Subcutaneous abdominal adipose tissue (tissue), 5 donors: ENCODE results near the gene HCN3.
"Not testable (repeated sequence)": the region's sequence is repeated elsewhere in the genome, so short reads cannot be mapped to it uniquely, and the experiment has no call there.

Source experiments
- H3K27ac ChIP-seq: one replicate; pipeline ENCODE4 v1.7.0; 2013; ENCODE audit warnings: low read depth, mild to moderate bottlenecking, inconsistent platforms, low read length, moderate library complexity
- H3K27me3 ChIP-seq, 5 donors: one replicate each; pipeline ENCODE4 v1.7.0; 2013; ENCODE audit warnings: low read length in 5 of 5, inconsistent platforms in 1 of 5; ENCODE audit not compliant: control insufficient read depth in 5 of 5, insufficient read depth in 4 of 5
- H3K36me3 ChIP-seq, 5 donors: one replicate each; pipeline ENCODE4 v1.7.0; 2013; ENCODE audit warnings: low read length in 5 of 5; ENCODE audit not compliant: control insufficient read depth in 5 of 5, insufficient read depth in 5 of 5
- H3K4me1 ChIP-seq, 5 donors: one replicate each; pipeline ENCODE4 v1.7.0; 2013; ENCODE audit warnings: low read length in 5 of 5, mild to moderate bottlenecking in 3 of 5, moderate library complexity in 1 of 5; ENCODE audit not compliant: control insufficient read depth in 5 of 5, insufficient read depth in 5 of 5
- H3K4me3 ChIP-seq, 5 donors: one replicate each; pipeline ENCODE4 v1.7.0; 2013; ENCODE audit warnings: low read length in 5 of 5, low read depth in 1 of 5
- H3K9ac ChIP-seq, 5 donors: one replicate each; pipeline ENCODE4 v1.7.0; 2013; ENCODE audit warnings: low read length in 5 of 5, mild to moderate bottlenecking in 4 of 5, moderate library complexity in 3 of 5
- H3K9me3 ChIP-seq, 5 donors: one replicate each; pipeline ENCODE4 v1.7.0; 2013; ENCODE audit warnings: low read length in 5 of 5; ENCODE audit not compliant: control insufficient read depth in 5 of 5
- donor health status: healthy.
- donor health status: healthy.
- donor health status: healthy.
- donor health status: healthy.
- donor health status: healthy.

Gene HCN3

GRCh38 chr1:155242805-155243358 is 34.4 kb upstream of the HCN3 start:
- no peaks in the 10 kb centered on the region for H3K9me3 ChIP-seq
- peaks cover 0 to 23% (median 10%) of the 10 kb centered on the region in 5 donors for H3K36me3 ChIP-seq
- H3K9ac ChIP-seq, result peak overlapping the region in 1 of 5 donors; percentile 78
- H3K27ac ChIP-seq, result no peak overlapping the region
- H3K27me3 ChIP-seq, result peaks cover 0 to 3% (median 0%) of the 10 kb centered on the region in 5 donors
- peak overlapping the region in 4 of 5 donors; percentile 69 to 80 (median 78) for H3K4me3 ChIP-seq
- peaks cover 4 to 42% (median 28%) of the 10 kb centered on the region in 5 donors for H3K4me1 ChIP-seq

- Histone ChIP-seq H3K9ac (peak overlapping the region; percentile 10 to 78 (median 63)), H3K36me3 (peaks cover 0 to 19% (median 10%) of the 10 kb centered on the region in 5 donors), H3K27me3 (peaks cover 0 to 3% (median 0%) of the 10 kb centered on the region in 5 donors), H3K4me3 (peak overlapping the region; percentile 77 to 90 (median 80)), H3K9me3 (no peaks in the 10 kb centered on the region), H3K27ac (peak overlapping the region; percentile 56), H3K4me1 (peaks cover 4 to 42% (median 28%) of the 10 kb centered on the region in 5 donors)
Observed at GRCh38 chr1:155244368-155245162, 32.7 kb upstream of the HCN3 start.

- Histone ChIP-seq H3K4me3 (peak overlapping the region; percentile 77 to 90 (median 80)), H3K27me3 (peaks cover 0 to 3% (median 0%) of the 10 kb centered on the region in 5 donors), H3K9me3 (no peaks in the 10 kb centered on the region), H3K36me3 (peaks cover 0 to 16% (median 7%) of the 10 kb centered on the region in 5 donors), H3K9ac (peak overlapping the region in 4 of 5 donors; percentile 10 to 78 (median 58)), H3K27ac (peak overlapping the region; percentile 56), H3K4me1 (peaks cover 4 to 42% (median 27%) of the 10 kb centered on the region in 5 donors)
Observed at GRCh38 chr1:155245163-155245524, 32.1 kb upstream of the HCN3 start.

GRCh38 chr1:155246796-155247195 is 30.5 kb upstream of the HCN3 start:
- not testable (repeated sequence) for H3K9ac ChIP-seq, H3K4me3 ChIP-seq, H3K27ac ChIP-seq, H3K27me3 ChIP-seq, H3K9me3 ChIP-seq
- Histone ChIP-seq H3K36me3 (peaks cover 0 to 16% (median 7%) of the 10 kb centered on the region in 5 donors), H3K4me1 (peaks cover 5 to 37% (median 23%) of the 10 kb centered on the region in 5 donors)

- no peak overlapping the region for H3K27ac ChIP-seq
- H3K36me3 ChIP-seq, result peaks cover 0 to 16% (median 7%) of the 10 kb centered on the region in 5 donors
- H3K4me1 ChIP-seq, result peaks cover 5 to 34% (median 23%) of the 10 kb centered on the region in 5 donors
- H3K4me3 ChIP-seq, result no peak overlapping the region
- H3K9ac ChIP-seq, result no peak overlapping the region
- H3K27me3 ChIP-seq, result peaks cover 0 to 3% (median 0%) of the 10 kb centered on the region in 5 donors
- no peaks in the 10 kb centered on the region for H3K9me3 ChIP-seq
Observed at GRCh38 chr1:155247667-155248553, 29.4 kb upstream of the HCN3 start.

GRCh38 chr1:155250246-155250632 is 27.0 kb upstream of the HCN3 start:
- peaks cover 6 to 31% (median 25%) of the 10 kb centered on the region in 5 donors for H3K4me1 ChIP-seq
- peaks cover 0 to 16% (median 7%) of the 10 kb centered on the region in 5 donors for H3K36me3 ChIP-seq
- H3K4me3 ChIP-seq, result peak overlapping the region in 4 of 5 donors; percentile 32 to 65 (median 48)
- no peaks in the 10 kb centered on the region for H3K27me3 ChIP-seq
- no peaks in the 10 kb centered on the region for H3K9me3 ChIP-seq
- H3K9ac ChIP-seq, result peak overlapping the region in 4 of 5 donors; percentile 1 to 69 (median 68)
- no peak overlapping the region for H3K27ac ChIP-seq

GRCh38 chr1:155250633-155251449 is 26.4 kb upstream of the HCN3 start:
- peak overlapping the region in 4 of 5 donors; percentile 1 to 69 (median 68) for H3K9ac ChIP-seq
- peak overlapping the region in 4 of 5 donors; percentile 32 to 65 (median 48) for H3K4me3 ChIP-seq
- peaks cover 0 to 16% (median 7%) of the 10 kb centered on the region in 5 donors for H3K36me3 ChIP-seq
- H3K27me3 ChIP-seq, result no peaks in the 10 kb centered on the region
- H3K4me1 ChIP-seq, result peaks cover 7 to 36% (median 28%) of the 10 kb centered on the region in 5 donors
- H3K9me3 ChIP-seq, result no peaks in the 10 kb centered on the region
- no peak overlapping the region for H3K27ac ChIP-seq

GRCh38 chr1:155251566-155251965 is 25.7 kb upstream of the HCN3 start:
- Histone ChIP-seq H3K9ac (no peak overlapping the region), H3K27ac (no peak overlapping the region), H3K9me3 (no peaks in the 10 kb centered on the region), H3K4me1 (peaks cover 9 to 43% (median 33%) of the 10 kb centered on the region in 5 donors), H3K4me3 (no peak overlapping the region), H3K27me3 (no peaks in the 10 kb centered on the region), H3K36me3 (peaks cover 0 to 19% (median 7%) of the 10 kb centered on the region in 5 donors)

GRCh38 chr1:155253208-155253607 is 24.1 kb upstream of the HCN3 start:
- Histone ChIP-seq H3K27ac (no peak overlapping the region), H3K4me3 (no peak overlapping the region), H3K27me3 (no peaks in the 10 kb centered on the region), H3K9ac (no peak overlapping the region), H3K9me3 (no peaks in the 10 kb centered on the region), H3K4me1 (peaks cover 9 to 45% (median 33%) of the 10 kb centered on the region in 5 donors), H3K36me3 (peaks cover 0 to 17% (median 13%) of the 10 kb centered on the region in 5 donors)
